HepG2 (cell line): ENCODE results near the gene SRP19. TPM values are rescaled to one million over a fixed set of nuclear protein-coding genes. Genes with fewer than 3 reads are reported as not detected.

Source experiments
- GMEB1 ChIP-seq: sonication (generic); formaldehyde crosslinking; IDR thresholded peaks from 2 replicates; pipeline ENCODE4 v1.5.1; 2020; ENCODE audit warnings: missing genetic modification reagents, mild to moderate bottlenecking, borderline replicate concordance
- GPN1 ChIP-seq: sonication (generic); formaldehyde crosslinking; IDR thresholded peaks from 2 replicates; pipeline ENCODE4 v1.5.1; 2020; ENCODE audit warnings: missing genetic modification reagents, borderline replicate concordance
- HMGXB4 ChIP-seq, 2 experiments: sonication (generic) in 1 of 2; formaldehyde crosslinking in 1 of 2; IDR thresholded peaks; 2 replicates each; pipeline versions ENCODE4 v1.4.0 to v1.6.1; 2018 to 2020; ENCODE audit warnings: missing genetic modification reagents in 2 of 2, borderline replicate concordance in 1 of 2, low read depth in 1 of 2, mild to moderate bottlenecking in 1 of 2, missing biosample characterization in 1 of 2
- HNRNPLL ChIP-seq: fragments of 200-400 bp; formaldehyde crosslinking; IDR thresholded peaks from 2 replicates; pipeline ENCODE4 v1.6.1; 2017; ENCODE audit warnings: mild to moderate bottlenecking, low read depth, low read length; ENCODE audit not compliant: poor library complexity, severe bottlenecking
- IKZF5 ChIP-seq: IDR thresholded peaks from 2 replicates; pipeline ENCODE4 v1.6.1; 2018; ENCODE audit warnings: missing genetic modification reagents, mild to moderate bottlenecking, missing compliant biosample characterization
- MLLT10 ChIP-seq: sonication (generic); formaldehyde crosslinking; IDR thresholded peaks from 2 replicates; pipeline ENCODE4 v1.4.0; 2020; ENCODE audit warnings: missing genetic modification reagents
- NAIF1 ChIP-seq: sonication (generic); formaldehyde crosslinking; IDR thresholded peaks from 2 replicates; pipeline ENCODE4 v1.5.0; 2020; ENCODE audit warnings: mild to moderate bottlenecking, missing genetic modification reagents, borderline replicate concordance
- PAF1 ChIP-seq: IDR thresholded peaks from 2 replicates; pipeline ENCODE4 v1.6.1; 2016; ENCODE audit warnings: missing genetic modification reagents, missing compliant biosample characterization
- PHF20 ChIP-seq: sonication (generic); formaldehyde crosslinking; IDR thresholded peaks from 2 replicates; pipeline ENCODE4 v1.5.0; 2020; ENCODE audit warnings: mild to moderate bottlenecking, missing genetic modification reagents
- SALL1 ChIP-seq: sonication (generic); formaldehyde crosslinking; IDR thresholded peaks from 2 replicates; pipeline ENCODE4 v1.8.0; 2022; ENCODE audit warnings: mild to moderate bottlenecking, missing genetic modification reagents
- SALL2 ChIP-seq: sonication (generic); formaldehyde crosslinking; IDR thresholded peaks from 2 replicates; pipeline ENCODE4 v1.8.1; 2023; ENCODE audit warnings: mild to moderate bottlenecking, missing genetic modification reagents, inconsistent platforms
- THAP8 ChIP-seq: sonication (generic); formaldehyde crosslinking; IDR thresholded peaks from 2 replicates; pipeline ENCODE4 v1.5.1; 2020; ENCODE audit warnings: missing genetic modification reagents, mild to moderate bottlenecking, borderline replicate concordance
- ZBTB10 ChIP-seq: sonication (generic); formaldehyde crosslinking; IDR thresholded peaks from 2 replicates; pipeline ENCODE4 v1.4.0; 2020; ENCODE audit warnings: missing genetic modification reagents, borderline replicate concordance
- ZBTB46 ChIP-seq: sonication (generic); formaldehyde crosslinking; IDR thresholded peaks from 2 replicates; pipeline ENCODE4 v1.4.0; 2020; ENCODE audit warnings: mild to moderate bottlenecking, missing genetic modification reagents, borderline replicate concordance
- ZNF160 ChIP-seq: sonication (generic); formaldehyde crosslinking; IDR thresholded peaks from 2 replicates; pipeline ENCODE4 v1.8.0; 2022; ENCODE audit warnings: mild to moderate bottlenecking, inconsistent platforms, missing genetic modification reagents
- ZNF253 ChIP-seq: sonication (generic); formaldehyde crosslinking; IDR thresholded peaks from 2 replicates; pipeline ENCODE4 v1.8.0; 2022; ENCODE audit warnings: mild to moderate bottlenecking, missing genetic modification reagents, borderline replicate concordance
- ZNF383 ChIP-seq: sonication (generic); formaldehyde crosslinking; IDR thresholded peaks from 2 replicates; pipeline ENCODE4 v1.4.0; 2020; ENCODE audit warnings: missing genetic modification reagents, mild to moderate bottlenecking, borderline replicate concordance
- polyA plus RNA-seq, 8 experiments: library from polyadenylated mRNA; depleted of rRNA in 3 of 8; stranded (reverse) in 7 of 8; unstranded in 1 of 8; fragments of >200 nt; fragmentation: Illumina TruSeq in 4 of 8; extraction: Trizol in 4 of 8; gene quantifications; 2 replicates each; pipeline versions ENCODE4 v1.2.1 to v1.2.3, GENCODE V29; 2011 to 2016; ENCODE audit warnings: low read depth in 4 of 8, missing spikeins in 1 of 8, mixed read lengths in 1 of 8; ENCODE audit not compliant: insufficient read depth in 1 of 8
- total RNA-seq, 5 experiments: library from RNA; depleted of rRNA; stranded (reverse); fragments of >200 nt; fragmentation: Illumina TruSeq; extraction: Trizol; gene quantifications; 2 replicates each; pipeline ENCODE4 v1.2.3, GENCODE V29; 2016; ENCODE audit warnings: low read depth in 1 of 5

SRP19 gene
- total and polyA plus RNA-seq, 2 of the 13 experiments (the other 11 are each of a cell fraction or from before 2014, with no cell fraction given): 46.9 to 143 TPM

GRCh38 chr5:112860929-112861637, at the start of gene SRP19 (continued):
- TF ChIP-seq ZBTB46: no peak
- TF ChIP-seq HNRNPLL: peak; percentile 26
- TF ChIP-seq MLLT10: no peak
- peak; percentile 72; the same call in 1 of the 2 replicates for TF ChIP-seq GMEB1 (CRISPR knock-in tag)
- 0 out of 2 replicates have a peak, but pooled peaks have one; percentile 18 for TF ChIP-seq THAP8 (CRISPR knock-in tag)
- TF ChIP-seq SALL1 (CRISPR knock-in tag): peak; percentile 89
- no peak for TF ChIP-seq ZNF383
- TF ChIP-seq SALL2 (CRISPR knock-in tag): peak; percentile 84
- TF ChIP-seq NAIF1: no peak
- TF ChIP-seq PHF20 (CRISPR knock-in tag): peak; percentile 91
- TF ChIP-seq IKZF5: peak; percentile 90
- peak; percentile 55 to 87 for TF ChIP-seq HMGXB4 (CRISPR knock-in tag; IDR thresholded peaks at IDR 0.05; ENCODE audit: borderline replicate concordance in 1 of 2, low read depth in 1 of 2)
- TF ChIP-seq ZBTB10 (CRISPR knock-in tag): peak; percentile 80
- 0 out of 2 replicates have a peak, but pooled peaks have one; percentile 47 for TF ChIP-seq ZNF160 (CRISPR knock-in tag)
- no peak for TF ChIP-seq GPN1 (CRISPR knock-in tag)
- TF ChIP-seq ZNF253 (CRISPR knock-in tag): peak; percentile 93; the same call in 1 of the 2 replicates
- TF ChIP-seq PAF1 (CRISPR knock-in tag): no peak
